H1 (cell line): ENCODE measurements around the gene SORD. TPM values are rescaled to one million over a fixed set of nuclear protein-coding genes. Genes with fewer than 3 reads are reported as not detected.

Experiments used
- ATF2 ChIP-seq: IDR thresholded peaks from 2 replicates; pipeline ENCODE4 v1.6.1; 2012; ENCODE audit warnings: low read length, inconsistent platforms
- CBX8 ChIP-seq: fragments of 300-800, 300-1000 bp; sonication (generic); IDR thresholded peaks from 2 replicates; pipeline ENCODE4 v1.7.1; 2016; ENCODE audit warnings: low read depth, low read length, borderline replicate concordance
- CHD7 ChIP-seq: fragments of 300-600 bp; sonication (generic); IDR thresholded peaks from 2 replicates; pipeline ENCODE4 v1.7.1; 2012; ENCODE audit warnings: low read length, moderate library complexity, mild to moderate bottlenecking, inconsistent platforms; ENCODE audit not compliant: insufficient replicate concordance
- GABPA ChIP-seq: IDR thresholded peaks from 2 replicates; pipeline ENCODE4 v1.6.1; 2011; ENCODE audit warnings: mild to moderate bottlenecking, low read length, moderate library complexity, borderline replicate concordance; ENCODE audit not compliant: insufficient read depth
- HDAC2 ChIP-seq, 2 experiments: fragments of 300-600 bp in 1 of 2; sonication (generic) in 1 of 2; IDR thresholded peaks; 2 replicates each; pipeline ENCODE4 v1.6.1; 2011 to 2012; ENCODE audit warnings: low read depth in 2 of 2, low read length in 2 of 2, mild to moderate bottlenecking in 2 of 2, moderate library complexity in 2 of 2, borderline replicate concordance in 1 of 2, inconsistent platforms in 1 of 2
- HDAC6 ChIP-seq: IDR thresholded peaks from one replicate; pipeline ENCODE4 v1.7.1; 2012; ENCODE audit warnings: low read depth, mild to moderate bottlenecking, inconsistent platforms, low read length, moderate library complexity
- KDM5A ChIP-seq: fragments of 200-600 bp; IDR thresholded peaks from 2 replicates; pipeline ENCODE4 v1.7.1; 2012; ENCODE audit warnings: mild to moderate bottlenecking, low read length, inconsistent platforms, mixed read lengths
- SP1 ChIP-seq: IDR thresholded peaks from 2 replicates; pipeline ENCODE4 v1.6.1; 2011; ENCODE audit warnings: low read depth, low read length
- SP2 ChIP-seq: IDR thresholded peaks from 2 replicates; pipeline ENCODE4 v1.6.1; 2012; ENCODE audit warnings: mild to moderate bottlenecking, low read length, inconsistent platforms
- polyA plus RNA-seq, 7 experiments: library from polyadenylated mRNA; depleted of rRNA in 3 of 7; stranded (reverse) in 5 of 7; unstranded in 2 of 7; fragments of >200 nt in 5 of 7; fragments of 200-250 nt in 2 of 7; gene quantifications; 1 replicate in 5 of 7; 2 replicates in 1 of 7; 4 replicates in 1 of 7; pipeline versions ENCODE4 v1.2.1 to v1.2.3, GENCODE V29; 2011 to 2013; ENCODE audit warnings: missing spikeins in 2 of 7, mixed read lengths in 2 of 7
- total RNA-seq: library from RNA; stranded (reverse); fragmentation: NEBNext Ultra II Directional; extraction: Animal tissue kit (Norgen Biotek cat#: 25700); gene quantifications from 2 replicates; pipeline ENCODE4 v1.2.1, GENCODE V29; 2021

SORD gene
- total and polyA plus RNA-seq, 2 of the 8 experiments (the other 6 are each of a cell fraction or from before 2014, with no cell fraction given), result 52.6 to 75.8 TPM

GRCh38 chr15:45115312-45115820 is 92.4 kb downstream of the SORD start (continued):
- TF ChIP-seq CHD7 (no peak), ATF2 (no peak), HDAC6 (no peak), SP1 (no peak), SP2 (no peak), HDAC2 (IDR thresholded peaks at IDR 0.05; ENCODE audit: borderline replicate concordance in 1 of 2, low read depth in 2 of 2, low read length in 2 of 2) (no peak), GABPA (no peak), CBX8 (no peak; the same call in 1 of the 2 replicates), KDM5A (no peak)
